OCI-LY7 (cell line): ENCODE data around the gene BRI3.

Experiments
- EZH2phosphoT487 ChIP-seq: fragments of 200-600 bp; sonication (generic); IDR thresholded peaks from 2 replicates; pipeline ENCODE4 v1.6.1; 2018; ENCODE audit warnings: low read depth, borderline replicate concordance, mild to moderate bottlenecking, mixed run types, antibody characterized with exemption, low read length, moderate library complexity, mixed read lengths
- TF ChIP-seq, protein P1 (sequence below): fragments of 200-600 bp; sonication (generic); conservative IDR thresholded peaks from 2 replicates; pipeline ENCODE4 v1.5.1; 2014; ENCODE audit warnings: mild to moderate bottlenecking, antibody characterized with exemption, low read length, moderate library complexity, mixed read lengths

DNA sequence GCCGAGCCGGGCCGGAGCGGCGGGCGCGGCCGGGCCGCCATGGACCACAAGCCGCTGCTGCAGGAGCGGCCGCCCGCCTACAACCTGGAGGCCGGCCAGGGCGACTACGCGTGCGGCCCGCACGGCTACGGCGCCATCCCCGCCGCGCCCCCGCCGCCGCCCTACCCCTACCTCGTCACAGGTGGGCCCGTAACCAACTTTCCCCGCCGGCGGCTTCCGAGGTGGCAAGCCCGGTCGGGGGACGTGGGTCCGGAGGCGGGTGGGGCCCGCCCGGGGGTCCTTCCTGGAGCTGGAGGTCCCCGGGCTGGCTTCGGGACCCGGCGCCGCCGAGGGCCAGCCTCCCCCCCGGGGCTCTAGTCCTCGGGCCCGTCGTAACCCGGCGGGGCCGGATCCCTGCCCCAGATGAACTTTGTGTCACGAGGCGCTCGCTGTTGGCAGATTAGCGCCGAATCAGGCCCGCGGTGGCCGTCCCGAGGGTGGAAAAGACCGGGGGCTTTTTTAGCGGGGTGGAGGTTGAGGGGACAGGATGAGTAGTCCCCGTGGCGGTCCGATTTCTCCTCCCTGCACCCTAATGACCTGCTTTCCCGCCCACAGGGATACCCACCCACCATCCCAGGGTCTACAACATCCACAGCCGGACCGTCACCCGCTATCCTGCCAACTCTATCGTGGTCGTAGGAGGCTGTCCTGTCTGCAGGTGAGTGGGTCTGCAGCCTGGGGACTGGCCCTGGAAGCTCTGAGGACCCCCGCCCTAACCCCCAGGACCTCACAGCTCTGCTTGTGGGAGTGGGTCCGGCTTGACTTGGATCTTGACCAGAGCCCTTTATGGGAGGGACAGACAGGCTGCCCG lies 496 bp downstream of the BRI3 start:
- TF ChIP-seq, protein P1, sequence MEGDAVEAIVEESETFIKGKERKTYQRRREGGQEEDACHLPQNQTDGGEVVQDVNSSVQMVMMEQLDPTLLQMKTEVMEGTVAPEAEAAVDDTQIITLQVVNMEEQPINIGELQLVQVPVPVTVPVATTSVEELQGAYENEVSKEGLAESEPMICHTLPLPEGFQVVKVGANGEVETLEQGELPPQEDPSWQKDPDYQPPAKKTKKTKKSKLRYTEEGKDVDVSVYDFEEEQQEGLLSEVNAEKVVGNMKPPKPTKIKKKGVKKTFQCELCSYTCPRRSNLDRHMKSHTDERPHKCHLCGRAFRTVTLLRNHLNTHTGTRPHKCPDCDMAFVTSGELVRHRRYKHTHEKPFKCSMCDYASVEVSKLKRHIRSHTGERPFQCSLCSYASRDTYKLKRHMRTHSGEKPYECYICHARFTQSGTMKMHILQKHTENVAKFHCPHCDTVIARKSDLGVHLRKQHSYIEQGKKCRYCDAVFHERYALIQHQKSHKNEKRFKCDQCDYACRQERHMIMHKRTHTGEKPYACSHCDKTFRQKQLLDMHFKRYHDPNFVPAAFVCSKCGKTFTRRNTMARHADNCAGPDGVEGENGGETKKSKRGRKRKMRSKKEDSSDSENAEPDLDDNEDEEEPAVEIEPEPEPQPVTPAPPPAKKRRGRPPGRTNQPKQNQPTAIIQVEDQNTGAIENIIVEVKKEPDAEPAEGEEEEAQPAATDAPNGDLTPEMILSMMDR: no peak
- TF ChIP-seq EZH2phosphoT487: no peak
